Measurements from ENCODE around the gene DLK2. TPM values are rescaled to one million over a fixed set of nuclear protein-coding genes. Genes with fewer than 3 reads are reported as not detected.

Gene DLK2
- total and polyA plus RNA-seq, 2 of the 13 experiments (the other 11 are each of a cell fraction or from before 2014, with no cell fraction given) = 1.2 to 3.8 TPM

GRCh38 chr6:43499028-43499815, 43.9 kb upstream of the DLK2 start (continued):
- TF ChIP-seq, protein P1, sequence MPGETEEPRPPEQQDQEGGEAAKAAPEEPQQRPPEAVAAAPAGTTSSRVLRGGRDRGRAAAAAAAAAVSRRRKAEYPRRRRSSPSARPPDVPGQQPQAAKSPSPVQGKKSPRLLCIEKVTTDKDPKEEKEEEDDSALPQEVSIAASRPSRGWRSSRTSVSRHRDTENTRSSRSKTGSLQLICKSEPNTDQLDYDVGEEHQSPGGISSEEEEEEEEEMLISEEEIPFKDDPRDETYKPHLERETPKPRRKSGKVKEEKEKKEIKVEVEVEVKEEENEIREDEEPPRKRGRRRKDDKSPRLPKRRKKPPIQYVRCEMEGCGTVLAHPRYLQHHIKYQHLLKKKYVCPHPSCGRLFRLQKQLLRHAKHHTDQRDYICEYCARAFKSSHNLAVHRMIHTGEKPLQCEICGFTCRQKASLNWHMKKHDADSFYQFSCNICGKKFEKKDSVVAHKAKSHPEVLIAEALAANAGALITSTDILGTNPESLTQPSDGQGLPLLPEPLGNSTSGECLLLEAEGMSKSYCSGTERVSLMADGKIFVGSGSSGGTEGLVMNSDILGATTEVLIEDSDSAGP (CRISPR knock-in tag; IDR thresholded peaks at IDR 0.05; ENCODE audit: borderline replicate concordance) = peak; percentile 35; the same call in 1 of the 2 replicates
- no peak for TF ChIP-seq ZC3H4 (CRISPR knock-in tag; IDR thresholded peaks at IDR 0.05; ENCODE audit: borderline replicate concordance)
- TF ChIP-seq, protein P2, sequence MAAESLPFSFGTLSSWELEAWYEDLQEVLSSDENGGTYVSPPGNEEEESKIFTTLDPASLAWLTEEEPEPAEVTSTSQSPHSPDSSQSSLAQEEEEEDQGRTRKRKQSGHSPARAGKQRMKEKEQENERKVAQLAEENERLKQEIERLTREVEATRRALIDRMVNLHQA (CRISPR knock-in tag; IDR thresholded peaks at IDR 0.05) = no peak
- TF ChIP-seq ZBTB1 (CRISPR knock-in tag; IDR thresholded peaks at IDR 0.05; ENCODE audit: borderline replicate concordance) = no peak
- no peak for TF ChIP-seq FOXA1 (IDR thresholded peaks at IDR 0.05)
- no peak for TF ChIP-seq FOXA1 (CRISPR knock-in tag; IDR thresholded peaks at IDR 0.05)
- no peak for TF ChIP-seq FOSL2 (CRISPR knock-in tag; IDR thresholded peaks at IDR 0.05)
- TF ChIP-seq LCORL (IDR thresholded peaks at IDR 0.05) = no peak
- peak; percentile 78 for TF ChIP-seq LCORL (CRISPR knock-in tag; IDR thresholded peaks at IDR 0.05)
- TF ChIP-seq NFE2 (CRISPR knock-in tag; IDR thresholded peaks at IDR 0.05) = no peak
- TF ChIP-seq ZNF383 (CRISPR knock-in tag; IDR thresholded peaks at IDR 0.05; ENCODE audit: borderline replicate concordance) = no peak
- TF ChIP-seq WIZ (CRISPR knock-in tag; IDR thresholded peaks at IDR 0.05) = no peak
- no peak for TF ChIP-seq GTF2F1 (IDR thresholded peaks at IDR 0.05; ENCODE audit: low read length)
- TF ChIP-seq ZNF33A (CRISPR knock-in tag; IDR thresholded peaks at IDR 0.05; ENCODE audit: borderline replicate concordance) = no peak
- TF ChIP-seq RARG (CRISPR knock-in tag; IDR thresholded peaks at IDR 0.05; ENCODE audit: low read depth) = no peak
- TF ChIP-seq MXD1 (CRISPR knock-in tag; IDR thresholded peaks at IDR 0.05) = 0 out of 2 replicates have a peak, but pooled peaks have one; percentile 34
- no peak for TF ChIP-seq KDM6A (CRISPR knock-in tag; IDR thresholded peaks at IDR 0.05; ENCODE audit: low read depth)
- no peak for TF ChIP-seq ZNF414 (CRISPR knock-in tag; IDR thresholded peaks at IDR 0.05)
- no peak for TF ChIP-seq CBX2 (IDR thresholded peaks at IDR 0.05; ENCODE audit: low read depth, low read length)
- TF ChIP-seq CBX2 (CRISPR knock-in tag; IDR thresholded peaks at IDR 0.05; ENCODE audit: low read depth) = no peak
- TF ChIP-seq ZBTB4 (CRISPR knock-in tag; IDR thresholded peaks at IDR 0.05; ENCODE audit: borderline replicate concordance) = 0 out of 2 replicates have a peak, but pooled peaks have one; percentile 34
- TF ChIP-seq CCDC6 (CRISPR knock-in tag; IDR thresholded peaks at IDR 0.05) = no peak
